T-helper 22 cell (primary cell): ENCODE data around the gene PWWP2B.

Experiments
- DNase-seq: peaks from one replicate; pipeline ENCODE4 v3.0.0-alpha.2; 2020; ENCODE audit warnings: low read depth

The PWWP2B gene

DNA sequence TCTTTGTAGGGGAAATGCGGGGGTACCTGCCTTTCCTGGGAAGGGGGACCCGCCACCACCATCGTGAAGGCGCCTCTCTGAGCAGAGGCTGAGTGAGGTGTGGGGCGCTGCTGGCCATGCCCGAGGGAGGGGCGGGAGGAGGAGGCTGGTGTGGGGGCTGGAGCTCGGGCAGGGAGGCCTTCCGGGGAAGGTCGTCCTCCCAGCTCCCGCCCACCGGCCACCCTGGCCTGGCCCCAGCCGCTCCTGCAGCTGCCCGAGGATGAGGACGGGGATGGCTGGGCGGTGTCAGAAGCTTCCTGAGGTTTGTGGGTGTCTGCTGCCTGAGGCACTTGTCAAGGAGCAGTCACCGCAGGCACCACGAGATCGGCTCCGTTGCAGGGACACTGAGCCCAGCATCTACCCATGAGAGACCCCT lies 11.4 kb downstream of the PWWP2B start:
- DNase-seq = no peak

DNA sequence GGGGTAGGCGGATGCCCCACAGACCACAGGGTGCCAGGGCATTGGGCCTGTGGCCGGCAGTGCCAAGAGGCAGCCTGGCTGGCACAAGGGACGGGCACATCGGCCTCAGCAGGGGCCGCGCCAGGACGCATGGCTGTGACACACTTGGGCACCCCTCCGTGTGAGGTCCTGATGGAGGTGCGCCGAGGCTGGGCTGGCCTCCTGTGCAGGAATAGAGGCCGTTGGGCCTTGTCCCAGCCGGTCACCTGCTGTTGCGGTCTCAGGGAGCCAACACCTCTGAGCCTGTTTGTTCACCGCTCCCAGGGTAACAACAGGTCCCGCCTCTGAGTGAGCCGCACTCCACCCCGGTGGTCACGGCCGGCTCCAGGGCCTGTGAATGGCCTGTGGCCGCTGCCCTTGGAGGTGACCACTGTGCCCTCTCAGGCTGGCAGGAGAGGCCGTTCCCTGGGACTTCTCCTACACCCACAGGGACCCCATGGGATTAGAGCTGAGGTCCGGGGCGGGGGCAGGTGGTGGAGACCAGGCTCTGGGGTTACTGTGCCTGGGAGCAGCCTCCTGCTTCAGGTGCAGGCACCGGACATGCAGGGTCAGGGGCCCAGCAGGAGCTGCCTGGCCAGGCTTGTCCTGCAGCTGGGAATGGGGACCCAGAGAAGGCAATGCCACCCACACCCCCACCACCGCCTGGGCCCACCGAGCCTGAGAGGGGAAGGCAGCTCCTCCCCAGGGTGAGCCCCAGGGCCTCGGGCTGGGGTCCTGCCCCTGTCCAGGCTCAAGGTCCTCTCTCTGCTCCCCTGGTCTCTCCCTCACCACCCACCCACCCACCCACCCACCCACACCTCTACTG lies 12.0 kb downstream of the PWWP2B start:
- DNase-seq = no peak

DNA sequence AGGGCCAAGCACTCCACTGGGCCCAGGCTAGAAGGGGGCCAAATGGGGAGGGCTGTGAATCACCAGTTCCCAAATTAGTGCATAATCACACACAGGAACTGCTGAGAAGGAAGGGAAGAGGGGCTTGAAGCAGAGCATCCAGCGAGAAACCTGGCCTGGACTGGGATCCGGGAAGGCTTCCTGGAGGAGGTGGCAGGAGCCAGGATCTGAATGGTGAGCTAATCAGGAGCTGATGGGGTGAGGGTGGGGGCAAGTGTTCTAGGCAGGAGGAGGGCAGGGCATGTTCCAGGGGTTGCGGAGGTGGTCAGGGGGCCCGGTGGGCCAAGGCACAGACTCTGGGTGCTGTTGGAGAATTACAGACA lies 12.6 kb downstream of the PWWP2B start:
- DNase-seq = no peak

DNA sequence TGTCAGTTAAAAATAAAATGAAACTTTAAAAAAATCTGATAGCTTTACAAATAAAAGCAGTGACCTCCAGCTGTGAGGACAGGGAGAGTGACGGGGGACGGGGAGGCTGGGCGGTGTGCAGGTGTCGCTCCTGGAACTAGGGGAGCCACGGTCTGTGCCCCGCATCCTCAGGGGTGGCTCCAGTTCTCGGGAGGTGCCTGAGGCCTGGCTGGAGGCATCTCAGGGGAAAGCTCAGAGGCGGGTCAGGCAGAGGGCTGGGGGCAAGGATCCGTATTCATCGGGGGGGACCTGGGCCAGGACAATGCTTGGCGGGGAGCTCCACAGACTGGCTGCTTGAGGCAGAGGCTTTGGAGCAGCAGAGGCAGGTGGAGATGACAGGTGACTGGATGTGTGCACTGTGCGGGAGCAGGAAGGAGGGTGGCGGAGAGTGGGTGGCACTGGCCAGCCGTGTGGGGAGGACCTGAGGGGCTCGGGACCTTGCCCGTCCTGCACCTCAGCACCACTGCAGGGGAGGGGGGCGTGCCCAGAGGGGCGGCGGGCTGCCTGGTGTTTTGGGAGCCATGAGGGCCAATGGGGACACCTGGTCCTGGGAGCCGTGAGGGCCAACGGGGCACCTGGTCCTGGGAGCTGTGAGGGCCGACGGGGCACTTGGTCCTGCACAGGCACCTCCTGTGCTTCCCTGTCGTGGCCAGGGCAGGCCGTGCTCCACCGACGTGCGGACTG lies 13.2 kb downstream of the PWWP2B start:
- no peak for DNase-seq

DNA sequence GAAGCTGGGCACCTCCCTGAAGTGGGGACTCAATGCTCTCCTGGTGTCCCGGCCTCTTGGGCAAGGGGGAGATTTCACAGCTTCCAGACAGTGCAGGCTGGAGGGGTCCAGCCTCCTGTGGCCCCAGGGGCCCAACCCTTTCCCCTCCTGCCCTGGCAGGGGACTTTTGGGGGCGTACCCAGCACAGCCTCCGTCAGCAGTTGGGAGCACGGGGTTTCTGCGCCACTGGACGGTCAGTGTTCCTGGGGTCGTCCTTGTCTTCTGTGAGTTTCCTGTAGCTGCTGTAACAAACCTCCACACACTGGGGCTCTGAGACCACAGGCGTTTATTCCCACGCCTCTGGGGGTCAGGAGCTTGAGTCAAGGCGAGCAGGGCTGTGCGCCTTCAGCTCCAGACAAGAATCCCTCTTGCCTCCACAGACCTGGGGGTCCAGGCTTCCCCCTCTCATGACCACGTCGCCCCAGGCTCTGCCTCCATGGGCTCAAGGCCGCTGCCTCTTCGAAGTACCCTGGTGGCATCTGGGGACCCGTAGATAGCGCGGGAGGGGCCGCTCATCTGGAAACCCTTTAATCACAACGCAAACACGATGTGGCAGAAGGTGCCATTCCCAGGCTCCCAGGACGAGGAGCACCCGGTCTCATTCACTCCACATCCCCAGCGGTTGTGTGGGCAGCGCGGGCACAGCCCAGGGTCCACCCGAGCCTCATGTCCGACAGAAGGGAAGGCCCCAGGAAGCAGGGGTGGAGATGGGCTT lies 14.0 kb downstream of the PWWP2B start:
- DNase-seq = no peak

DNA sequence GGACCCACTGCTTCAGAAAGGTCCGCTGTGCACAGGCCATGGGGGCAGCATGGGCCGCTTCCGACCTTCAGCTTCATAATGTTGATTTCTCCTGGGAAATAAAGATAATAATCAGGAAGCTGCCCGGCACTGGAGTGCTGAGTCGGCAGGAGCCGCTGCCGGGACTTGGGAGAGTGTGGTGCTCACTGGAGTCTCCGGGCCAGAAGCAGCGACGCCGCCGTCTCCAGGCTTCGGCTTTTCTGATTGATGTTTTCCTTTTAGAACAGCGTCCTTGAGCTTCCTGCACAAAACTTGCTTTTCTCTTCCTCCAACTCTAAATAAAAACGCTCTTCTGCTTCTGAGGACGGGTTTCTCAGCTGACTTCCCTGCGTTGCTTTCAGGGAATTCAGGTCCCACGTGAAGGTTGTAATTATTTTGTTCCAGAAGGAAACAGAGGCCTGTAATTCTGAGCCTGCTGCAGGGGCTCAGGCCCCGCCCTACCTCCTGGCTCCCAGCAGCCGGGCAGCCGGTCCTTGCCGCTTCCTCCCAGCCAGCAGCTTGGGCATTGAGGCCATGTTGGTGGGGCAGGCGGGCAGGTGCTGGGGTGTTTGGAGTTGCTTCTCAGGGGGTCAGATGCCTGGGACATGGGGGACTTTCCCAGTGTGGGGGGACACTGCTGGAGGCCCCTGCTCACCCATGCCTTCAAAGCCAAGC lies 14.7 kb downstream of the PWWP2B start:
- no peak for DNase-seq

DNA sequence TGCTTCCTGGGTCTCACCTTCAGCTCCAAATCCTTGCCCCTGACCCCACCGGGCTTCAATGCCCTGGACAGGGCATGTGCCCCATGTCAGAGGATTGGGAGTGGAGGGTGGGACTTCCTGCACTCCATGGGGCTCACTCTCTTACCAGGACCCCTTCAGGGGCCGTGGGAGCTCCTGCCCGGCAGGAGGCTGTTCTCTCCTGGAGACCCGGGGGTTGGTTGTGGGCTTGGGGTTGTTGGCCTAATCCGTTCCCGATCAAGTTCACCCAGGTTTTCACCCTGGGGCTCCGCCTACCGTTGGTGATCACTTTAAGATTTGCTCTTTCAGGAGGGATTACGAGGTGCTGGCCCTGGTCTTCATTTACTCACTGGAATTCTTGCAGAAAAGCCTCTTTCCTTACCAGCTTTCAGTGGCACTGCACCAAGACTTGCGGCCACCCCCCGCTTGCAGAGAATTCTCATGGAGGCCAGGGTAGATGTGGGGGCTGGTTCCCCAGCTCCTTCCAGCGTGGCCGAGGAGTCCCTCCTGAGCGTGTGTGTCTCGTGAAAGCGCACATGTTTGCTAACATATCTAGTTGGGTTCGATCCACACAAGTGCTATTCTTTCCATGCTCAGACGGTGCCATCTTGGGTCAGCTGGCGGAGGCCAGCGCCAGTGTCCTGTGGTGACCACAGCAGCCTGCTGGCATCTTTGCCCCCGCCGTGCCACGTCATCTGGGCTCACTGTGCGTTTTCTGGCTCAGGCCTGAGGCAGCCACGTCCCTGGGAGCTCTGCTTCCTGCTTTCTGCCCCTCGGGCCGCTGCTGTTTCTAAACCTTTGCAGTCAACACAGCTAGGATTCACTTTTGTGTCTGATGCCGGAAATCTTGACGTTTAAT lies 15.6 kb downstream of the PWWP2B start:
- DNase-seq = no peak

DNA sequence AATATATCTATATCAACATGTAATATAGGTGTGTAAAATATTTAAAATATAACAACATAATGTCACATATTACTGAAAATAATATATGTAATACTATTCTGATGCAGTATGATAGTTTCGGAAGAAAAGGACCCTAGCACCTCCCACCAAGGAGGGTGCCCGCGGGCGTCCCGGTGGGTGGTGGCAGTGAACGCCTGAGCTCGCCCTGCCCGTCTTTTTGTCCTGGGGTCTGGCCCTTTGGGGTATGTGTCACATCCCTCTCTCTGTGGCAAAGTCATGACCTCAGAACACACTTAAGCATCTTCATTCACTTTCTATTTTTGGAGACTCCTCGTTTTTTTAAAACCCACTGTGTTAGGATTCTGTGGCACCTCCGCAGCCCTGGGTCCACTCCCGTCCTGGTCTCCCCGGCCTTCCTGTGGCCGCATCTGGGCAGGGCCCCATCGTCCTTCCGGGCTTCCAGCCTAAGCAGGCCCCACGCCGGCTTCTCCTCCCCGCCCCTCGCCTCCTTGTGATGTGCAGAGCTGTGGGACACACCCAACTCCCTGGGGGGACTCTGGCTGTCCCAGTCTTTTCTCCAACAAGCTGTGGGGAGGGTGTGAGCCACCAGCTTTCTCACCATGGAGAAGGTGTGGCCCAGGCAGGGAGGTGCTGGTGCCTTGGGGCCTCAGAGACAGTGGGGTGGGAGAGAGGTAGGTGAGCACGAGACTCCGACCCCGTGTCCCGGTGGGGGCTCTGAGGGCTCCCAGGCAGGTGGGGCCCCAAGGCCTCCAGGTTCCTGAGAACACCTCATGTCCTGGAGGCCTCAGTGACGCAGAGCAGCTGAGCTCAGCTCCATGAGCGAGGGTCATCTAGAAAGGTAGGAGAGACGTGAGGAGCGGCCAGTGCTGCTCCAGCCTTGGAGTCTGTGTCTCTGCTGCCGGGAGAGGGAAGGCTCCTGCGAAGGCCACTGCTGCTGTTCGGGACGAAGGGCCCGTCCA lies 16.5 kb downstream of the PWWP2B start:
- DNase-seq = no peak

DNA sequence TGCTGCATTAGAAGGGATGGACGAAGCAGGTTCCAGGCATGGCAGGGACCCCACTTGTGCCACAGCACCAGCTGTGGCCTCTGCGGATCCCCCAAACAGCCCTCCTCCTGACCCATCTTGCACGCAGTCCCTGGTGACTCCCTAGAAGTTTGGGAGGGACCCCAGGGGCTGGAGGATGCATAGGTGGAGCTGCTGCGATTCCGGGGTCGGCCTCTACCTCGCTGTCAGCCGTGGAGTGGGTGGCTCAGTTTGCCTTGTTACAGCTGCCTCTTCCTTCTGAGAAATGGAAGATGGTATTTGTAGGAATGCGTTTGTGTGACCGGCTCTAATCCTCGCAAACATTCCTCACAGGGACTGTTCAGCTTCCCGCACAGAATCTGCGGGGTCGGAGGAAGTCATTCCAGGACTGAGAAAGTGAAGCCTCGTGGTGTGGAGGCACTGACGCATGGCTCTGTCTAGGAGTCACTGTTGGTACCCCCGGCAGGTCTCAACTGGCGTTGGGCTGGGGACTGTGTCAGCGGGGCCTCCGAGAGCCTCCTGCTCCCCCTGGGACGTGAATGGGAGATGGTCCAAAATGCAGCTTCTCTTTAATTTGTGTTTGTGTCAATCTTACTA lies 17.5 kb downstream of the PWWP2B start:
- DNase-seq = no peak

DNA sequence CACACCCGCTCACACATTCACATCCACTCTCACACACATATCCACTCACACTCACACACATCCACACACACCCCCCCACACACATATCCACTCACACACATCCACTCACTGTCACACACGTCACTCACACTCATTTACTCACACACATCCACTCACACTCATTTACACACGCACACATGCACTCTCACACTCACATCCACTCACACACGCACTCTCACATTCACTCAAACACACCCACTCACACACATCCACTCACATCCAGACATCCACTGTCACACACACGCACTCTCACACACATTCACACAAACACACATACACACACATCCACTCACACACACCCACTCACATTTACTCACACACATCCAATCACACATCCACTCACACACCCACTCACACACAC lies 18.3 kb downstream of the PWWP2B start:
- no peak for DNase-seq

DNA sequence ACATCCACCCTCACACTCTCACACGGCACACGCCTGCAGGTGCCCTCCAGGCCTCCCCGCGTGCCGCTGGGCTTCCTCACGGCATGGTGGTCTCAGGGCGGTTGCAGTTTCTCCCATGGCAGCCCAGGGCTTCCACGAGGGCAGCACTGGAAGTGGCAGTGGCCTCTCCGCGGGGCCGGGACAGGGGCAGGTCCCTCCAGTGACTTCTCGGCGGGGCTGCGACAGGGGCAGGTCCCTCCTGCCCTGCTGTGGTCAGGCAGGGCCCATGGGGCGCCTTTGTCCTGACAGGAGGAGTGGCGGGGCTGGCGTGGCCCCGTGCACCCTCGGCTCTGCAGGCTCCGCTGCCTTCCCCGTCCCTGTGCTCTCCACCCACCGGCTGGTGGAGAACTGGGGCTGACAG lies 19.0 kb downstream of the PWWP2B start:
- no peak for DNase-seq

DNA sequence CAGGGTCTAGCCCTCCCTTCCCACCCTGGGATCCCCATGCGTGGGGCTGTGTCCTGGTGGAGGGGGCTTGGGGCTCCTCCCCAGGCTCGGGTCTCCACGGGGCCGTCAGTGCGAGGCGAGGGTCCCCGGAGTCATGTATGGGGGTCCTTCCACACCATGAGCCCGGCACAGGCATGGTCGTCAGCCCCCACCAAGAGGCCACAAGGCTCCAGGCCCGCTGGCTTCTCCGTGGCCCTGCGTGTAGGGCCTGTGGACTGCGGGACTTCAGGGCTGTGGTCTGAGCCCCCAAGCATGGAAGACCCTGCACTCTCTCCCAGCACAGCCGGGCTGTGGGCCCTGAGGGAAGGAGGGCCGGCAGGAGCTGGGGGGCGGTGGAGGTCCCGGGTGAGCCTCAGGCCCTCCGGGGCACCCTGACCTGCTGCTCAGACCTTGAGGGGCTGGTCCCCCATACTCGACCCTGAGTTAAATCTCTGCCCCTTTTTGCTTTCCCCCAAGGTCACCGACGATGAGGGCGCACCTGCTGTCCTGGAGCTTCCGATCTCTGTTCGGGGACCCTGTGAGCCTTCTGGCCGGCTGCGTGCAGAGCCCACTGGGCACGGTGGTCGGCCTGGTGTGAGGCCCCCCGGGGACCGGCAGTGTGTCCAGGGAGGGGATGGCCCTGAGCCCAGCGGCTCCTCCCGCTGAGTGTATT lies 19.7 kb downstream of the PWWP2B start:
- no peak for DNase-seq

DNA sequence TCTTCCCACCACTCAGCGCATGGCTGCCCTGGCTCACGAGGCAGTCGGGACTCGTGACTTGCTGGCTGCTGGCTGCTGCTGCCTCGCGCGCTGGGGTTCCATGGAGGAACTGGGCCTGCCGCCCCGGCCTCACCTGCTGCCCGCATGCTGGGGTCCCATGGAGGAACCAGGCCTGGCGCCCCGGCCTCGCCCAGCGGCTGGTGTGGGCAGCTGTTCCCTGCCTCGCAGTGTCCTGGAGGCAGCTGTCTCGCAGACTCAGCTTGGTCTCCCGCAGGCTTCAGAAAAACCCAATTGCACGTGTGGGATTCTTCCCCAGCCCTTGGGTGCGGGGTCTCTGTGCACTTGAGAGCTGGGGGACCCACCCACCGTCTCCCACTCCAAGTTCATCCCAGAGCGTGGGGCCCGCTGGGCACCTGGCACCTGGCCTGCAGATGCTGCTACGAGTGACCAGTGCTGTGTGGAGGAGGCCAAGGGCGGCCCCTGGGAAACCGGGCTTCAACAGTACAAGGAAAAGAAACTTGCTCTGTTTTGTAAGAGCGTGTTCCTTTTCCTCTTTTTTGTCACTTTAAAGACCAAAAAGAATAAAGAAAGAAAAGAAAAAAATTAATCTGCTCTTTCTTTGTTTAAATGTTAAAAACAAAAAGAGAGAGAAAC lies 20.4 kb downstream of the PWWP2B start:
- DNase-seq = no peak

DNA sequence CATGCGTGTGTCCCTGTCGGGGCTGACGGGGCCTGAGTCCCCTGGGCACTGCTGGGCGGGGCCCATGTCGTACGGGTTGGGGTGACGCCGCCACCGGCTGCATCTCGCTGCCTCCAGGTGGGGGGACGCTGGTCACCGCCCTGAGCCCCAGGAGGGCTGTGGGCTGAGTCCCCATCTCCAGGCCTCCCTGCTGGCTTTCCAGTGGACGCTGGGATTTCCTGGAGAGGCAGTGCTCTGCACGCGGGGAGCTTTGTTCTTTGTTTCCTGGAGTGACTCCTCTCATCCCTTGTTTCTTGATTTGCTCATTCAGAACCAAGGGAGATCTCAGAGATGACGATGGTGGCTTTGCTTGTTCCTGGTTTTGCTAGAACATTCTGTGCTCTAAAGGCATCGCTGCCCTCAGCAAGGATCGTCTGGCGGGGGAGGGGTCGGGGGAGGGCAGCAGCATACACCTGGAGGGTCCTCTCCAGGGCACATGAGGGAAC lies 21.0 kb downstream of the PWWP2B start:
- DNase-seq = no peak

DNA sequence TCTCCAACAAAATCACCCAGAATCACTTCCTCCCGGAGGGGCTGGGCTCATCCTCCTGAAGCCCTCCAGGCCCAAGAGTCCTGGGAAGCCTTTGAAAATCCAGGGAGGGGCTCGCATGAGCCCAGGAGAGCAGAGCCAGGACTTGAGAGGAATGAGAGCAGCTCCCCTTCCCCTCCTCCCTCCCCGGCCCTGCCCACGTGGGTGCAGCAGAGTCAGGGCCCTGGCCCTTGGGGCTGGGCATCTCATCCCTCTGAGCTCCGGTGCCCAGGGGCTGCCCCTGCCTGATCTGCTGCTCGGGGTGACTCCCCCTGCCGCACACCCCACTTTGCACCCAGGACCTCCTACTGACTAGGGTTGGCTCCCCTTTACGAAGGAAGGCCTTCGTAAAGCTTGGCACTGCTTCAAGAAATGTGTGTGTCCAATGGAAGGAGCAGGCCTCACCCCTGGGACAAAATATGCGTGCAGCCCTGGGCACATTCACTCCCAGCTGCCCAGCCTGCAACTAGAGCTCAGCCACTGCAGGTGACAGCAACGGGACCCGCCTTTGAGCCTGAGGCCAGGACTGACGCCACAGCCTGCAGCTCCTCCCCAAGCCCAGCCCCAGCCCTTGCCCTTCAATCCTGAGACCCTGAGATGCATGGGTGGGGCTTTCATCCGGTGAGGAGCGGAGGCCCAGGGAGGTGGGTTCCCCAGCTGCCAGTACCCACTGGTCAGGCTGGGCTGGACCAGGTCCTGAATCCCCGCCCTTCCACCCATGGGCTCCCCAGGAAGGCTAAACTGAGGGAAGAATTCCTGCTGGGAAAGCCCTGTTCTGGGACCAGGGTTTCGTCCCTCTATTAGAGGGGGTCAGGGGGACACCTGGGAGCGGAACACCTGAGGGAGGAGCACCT lies 21.8 kb downstream of the PWWP2B start:
- no peak for DNase-seq

DNA sequence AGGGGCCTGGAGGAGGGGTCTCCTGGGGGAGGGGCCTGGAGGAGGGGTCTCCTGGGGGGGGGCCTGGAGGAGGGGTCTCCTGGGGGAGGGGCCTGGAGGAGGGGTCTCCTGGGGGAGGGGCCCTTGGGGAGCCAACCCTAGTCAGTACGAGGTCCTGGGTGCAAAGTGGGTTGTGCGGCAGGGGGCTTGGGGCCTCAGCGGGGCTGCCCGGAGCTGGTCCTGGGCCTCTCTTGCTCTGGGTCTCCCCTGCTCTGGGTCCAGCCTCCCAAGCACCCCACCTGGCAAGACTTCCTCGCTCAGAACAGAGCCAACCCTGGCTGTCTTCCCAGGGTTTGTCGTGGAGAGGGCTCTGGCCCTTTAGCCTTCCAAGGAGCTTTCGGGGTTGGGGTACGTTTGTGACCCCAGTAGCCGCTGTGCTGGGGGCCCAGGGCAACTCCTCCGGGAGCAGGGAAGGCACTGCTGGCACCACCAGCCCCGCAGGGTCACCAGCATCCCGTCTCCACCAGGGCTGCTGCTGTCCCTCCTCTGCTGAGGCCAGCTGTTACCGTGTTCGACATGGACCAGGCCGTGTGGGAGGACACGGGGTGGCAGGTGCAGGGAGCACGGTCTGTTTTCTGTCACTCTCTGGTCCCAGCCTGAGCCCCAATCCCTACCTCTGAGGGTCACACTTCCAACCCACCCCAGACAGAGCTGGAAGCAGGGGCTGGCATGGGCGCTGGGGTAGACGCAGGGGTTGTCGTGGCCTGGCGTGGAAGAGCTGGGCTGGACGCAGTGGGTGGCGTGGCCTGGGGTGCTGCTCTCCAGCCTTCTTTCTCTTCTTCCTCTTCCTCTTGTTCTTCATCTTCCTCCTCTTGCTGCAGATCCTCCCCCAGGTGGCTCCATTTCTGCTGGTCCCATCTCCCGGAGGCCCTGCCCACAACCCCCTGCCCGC lies 22.8 kb downstream of the PWWP2B start:
- no peak for DNase-seq
